Mesendoderm (in vitro differentiated cells): Measurements from ENCODE around the gene DOK6.

ENCODE experiments used
- DNase-seq: peaks from one replicate; pipeline ENCODE4 v3.0.0; 2013
- H2AK5ac ChIP-seq: 2 replicates; pipeline ENCODE4 v1.6.1; 2013; ENCODE audit warnings: low read length, inconsistent platforms
- H2BK120ac ChIP-seq: 2 replicates; pipeline ENCODE4 v1.6.1; 2013; ENCODE audit warnings: low read depth, mild to moderate bottlenecking, low read length, moderate library complexity, mixed read lengths
- H2BK15ac ChIP-seq: replicated peaks from 2 replicates; pipeline ENCODE4 v1.6.1; 2013; ENCODE audit warnings: low read depth, mild to moderate bottlenecking, moderate library complexity
- H2BK5ac ChIP-seq: 2 replicates; pipeline ENCODE4 v1.6.1; 2013; ENCODE audit warnings: low read length, inconsistent platforms
- H3K18ac ChIP-seq: 2 replicates; pipeline ENCODE4 v1.6.1; 2013; ENCODE audit warnings: mild to moderate bottlenecking, low read length, mixed read lengths
- H3K23ac ChIP-seq: one replicate; pipeline ENCODE4 v1.6.1; 2013; ENCODE audit warnings: low read length
- H3K27ac ChIP-seq: 2 replicates; pipeline ENCODE4 v1.5.1; 2013; ENCODE audit warnings: low read depth, mild to moderate bottlenecking, inconsistent platforms, low read length, moderate library complexity
- H3K27me3 ChIP-seq: 2 replicates; pipeline ENCODE4 v1.6.1; 2013; ENCODE audit warnings: low read length, control low read depth, mild to moderate bottlenecking, inconsistent platforms; ENCODE audit not compliant: insufficient read depth, poor library complexity
- H3K36me3 ChIP-seq: 2 replicates; pipeline ENCODE4 v1.6.1; 2013; ENCODE audit warnings: low read length, inconsistent platforms; ENCODE audit not compliant: control insufficient read depth, insufficient read depth
- H3K4ac ChIP-seq: one replicate; pipeline ENCODE4 v1.6.1; 2013; ENCODE audit warnings: low read depth, mild to moderate bottlenecking, low read length, moderate library complexity
- H3K4me1 ChIP-seq: 2 replicates; pipeline ENCODE4 v1.6.1; 2013; ENCODE audit warnings: low read depth, low read length, inconsistent platforms; ENCODE audit not compliant: control insufficient read depth
- H3K4me2 ChIP-seq: 2 replicates; pipeline ENCODE4 v1.6.1; 2013; ENCODE audit warnings: low read length
- H3K4me3 ChIP-seq: 2 replicates; pipeline ENCODE4 v1.5.1; 2013; ENCODE audit warnings: mild to moderate bottlenecking, low read length
- H3K56ac ChIP-seq: one replicate; pipeline ENCODE4 v1.6.1; 2013; ENCODE audit warnings: low read length
- H3K79me1 ChIP-seq: 2 replicates; pipeline ENCODE4 v1.6.1; 2013; ENCODE audit warnings: low read length, inconsistent platforms
- H3K79me2 ChIP-seq: 2 replicates; pipeline ENCODE4 v1.6.1; 2013; ENCODE audit warnings: mild to moderate bottlenecking, low read length; ENCODE audit not compliant: control insufficient read depth, insufficient read depth
- H3K9ac ChIP-seq: 2 replicates; pipeline ENCODE4 v1.6.1; 2013; ENCODE audit warnings: low read length, inconsistent platforms
- H4K5ac ChIP-seq: one replicate; pipeline ENCODE4 v1.6.1; 2013; ENCODE audit warnings: low read length
- H4K8ac ChIP-seq: one replicate; pipeline ENCODE4 v1.6.1; 2013; ENCODE audit warnings: low read depth, mild to moderate bottlenecking, control low read depth, low read length, moderate library complexity
- WGBS: extraction: QIAGEN DNeasy Blood & Tissue Kit; methylation state at CpG from one replicate; pipeline ENCODE4 v1.1.7; 2013; ENCODE audit warnings: low lambda C conversion rate, missing lambda C conversion rate; ENCODE audit not compliant: insufficient coverage; ENCODE audit errors: extremely low coverage; 5-methylcytosine and 5-hydroxymethylcytosine counted together

DOK6 gene

GRCh38 chr18:69636529-69637301, 236.0 kb downstream of the DOK6 start:
- H2AK5ac ChIP-seq = no peak overlapping the region
- DNase-seq = peak; percentile 49
- H3K4ac ChIP-seq = no peak overlapping the region
- no peaks in the 10 kb centered on the region for H3K27me3 ChIP-seq
- no CpG with 5 or more reads among the region's 6 CpGs for WGBS
- H3K9ac ChIP-seq = no peak overlapping the region
- H3K36me3 ChIP-seq = no peaks in the 10 kb centered on the region
- no peak overlapping the region for H3K4me2 ChIP-seq
- H4K8ac ChIP-seq = no peak overlapping the region
- H2BK120ac ChIP-seq = no peak overlapping the region
- no peak overlapping the region for H3K4me3 ChIP-seq
- H3K18ac ChIP-seq = no peak overlapping the region
- no peak overlapping the region for H3K23ac ChIP-seq
- H3K79me2 ChIP-seq = no peaks in the 10 kb centered on the region
- no peaks in the 10 kb centered on the region for H3K4me1 ChIP-seq
- no peak overlapping the region for H2BK15ac ChIP-seq
- no peak overlapping the region for H3K56ac ChIP-seq
- no peak overlapping the region for H4K5ac ChIP-seq
- no peaks in the 10 kb centered on the region for H3K79me1 ChIP-seq
- no peak overlapping the region for H3K27ac ChIP-seq
- H2BK5ac ChIP-seq = no peak overlapping the region

- Histone ChIP-seq H2BK120ac (no peak overlapping the region), H3K27ac (no peak overlapping the region), H3K4me3 (no peak overlapping the region), H3K4me2 (no peak overlapping the region), H3K79me2 (no peaks in the 10 kb centered on the region), H3K18ac (no peak overlapping the region), H3K4ac (no peak overlapping the region), H4K8ac (no peak overlapping the region), H2AK5ac (no peak overlapping the region), H3K56ac (no peak overlapping the region), H3K79me1 (no peaks in the 10 kb centered on the region), H3K36me3 (no peaks in the 10 kb centered on the region), H3K4me1 (no peaks in the 10 kb centered on the region), H3K9ac (no peak overlapping the region), H2BK5ac (no peak overlapping the region), H3K23ac (no peak overlapping the region), H4K5ac (no peak overlapping the region), H2BK15ac (no peak overlapping the region), H3K27me3 (no peaks in the 10 kb centered on the region)
- WGBS = no CpG with 5 or more reads among the region's 1 CpG
- no peak for DNase-seq
Measured at GRCh38 chr18:69638056-69638455, 237.4 kb downstream of the DOK6 start.

GRCh38 chr18:69647702-69648101, 247.0 kb downstream of the DOK6 start:
- Histone ChIP-seq H3K4me3 (no peak overlapping the region), H2AK5ac (no peak overlapping the region), H3K56ac (no peak overlapping the region), H3K79me2 (no peaks in the 10 kb centered on the region), H3K4me1 (no peaks in the 10 kb centered on the region), H3K23ac (no peak overlapping the region), H3K27ac (no peak overlapping the region), H3K9ac (no peak overlapping the region), H4K5ac (no peak overlapping the region), H2BK120ac (no peak overlapping the region), H3K79me1 (no peaks in the 10 kb centered on the region), H4K8ac (no peak overlapping the region), H2BK15ac (no peak overlapping the region), H3K4me2 (no peak overlapping the region), H2BK5ac (no peak overlapping the region), H3K27me3 (no peaks in the 10 kb centered on the region), H3K36me3 (no peaks in the 10 kb centered on the region), H3K4ac (no peak overlapping the region), H3K18ac (no peak overlapping the region)
- no CpG with 5 or more reads among the region's 3 CpGs for WGBS
- DNase-seq = no peak

GRCh38 chr18:69648486-69648885, 247.8 kb downstream of the DOK6 start:
- no peak overlapping the region for H3K23ac ChIP-seq
- no peak overlapping the region for H3K56ac ChIP-seq
- H2BK15ac ChIP-seq = no peak overlapping the region

GRCh38 chr18:69649684-69650083, 249.0 kb downstream of the DOK6 start:
- no peak overlapping the region for H2AK5ac ChIP-seq
- H3K4ac ChIP-seq = no peak overlapping the region
- H2BK5ac ChIP-seq = no peak overlapping the region
- H3K27me3 ChIP-seq = no peaks in the 10 kb centered on the region
- no peaks in the 10 kb centered on the region for H3K36me3 ChIP-seq
- H3K56ac ChIP-seq = no peak overlapping the region
- H3K4me2 ChIP-seq = no peak overlapping the region
- no peak overlapping the region for H3K23ac ChIP-seq
- H2BK120ac ChIP-seq = no peak overlapping the region
- no peak overlapping the region for H3K4me3 ChIP-seq
- no CpG with 5 or more reads among the region's 2 CpGs for WGBS
- no peak overlapping the region for H3K27ac ChIP-seq
- DNase-seq = no peak
- no peak overlapping the region for H2BK15ac ChIP-seq
- no peaks in the 10 kb centered on the region for H3K79me2 ChIP-seq
- no peak overlapping the region for H3K18ac ChIP-seq
- no peaks in the 10 kb centered on the region for H3K79me1 ChIP-seq
- no peaks in the 10 kb centered on the region for H3K4me1 ChIP-seq
- H4K8ac ChIP-seq = no peak overlapping the region
- no peak overlapping the region for H4K5ac ChIP-seq
- H3K9ac ChIP-seq = no peak overlapping the region

More at GRCh38 chr18:69648486-69648885, 247.8 kb downstream of the DOK6 start:
- H3K4me3 ChIP-seq = no peak overlapping the region
- no peaks in the 10 kb centered on the region for H3K27me3 ChIP-seq
- H3K79me1 ChIP-seq = no peaks in the 10 kb centered on the region
- no peak overlapping the region for H2BK5ac ChIP-seq
- H4K5ac ChIP-seq = no peak overlapping the region
- no peak overlapping the region for H4K8ac ChIP-seq
- no peak overlapping the region for H3K9ac ChIP-seq
- H2AK5ac ChIP-seq = no peak overlapping the region
- no peak for DNase-seq
- H2BK120ac ChIP-seq = no peak overlapping the region
- no CpG with 5 or more reads among the region's 3 CpGs for WGBS
- H3K18ac ChIP-seq = no peak overlapping the region
- no peaks in the 10 kb centered on the region for H3K79me2 ChIP-seq
- no peak overlapping the region for H3K27ac ChIP-seq
- H3K36me3 ChIP-seq = no peaks in the 10 kb centered on the region
- no peak overlapping the region for H3K4me2 ChIP-seq
- no peak overlapping the region for H3K4ac ChIP-seq
- H3K4me1 ChIP-seq = no peaks in the 10 kb centered on the region

GRCh38 chr18:69651243-69651642, 250.6 kb downstream of the DOK6 start:
- H3K23ac ChIP-seq = no peak overlapping the region
- no peak overlapping the region for H3K4me3 ChIP-seq
- no peak overlapping the region for H3K18ac ChIP-seq
- no CpG with 5 or more reads among the region's 5 CpGs for WGBS
- no peak overlapping the region for H2BK15ac ChIP-seq
- H3K4me2 ChIP-seq = no peak overlapping the region
- no peaks in the 10 kb centered on the region for H3K4me1 ChIP-seq
- H3K79me2 ChIP-seq = no peaks in the 10 kb centered on the region
- no peaks in the 10 kb centered on the region for H3K27me3 ChIP-seq
- no peak for DNase-seq
- no peak overlapping the region for H2AK5ac ChIP-seq
- H3K56ac ChIP-seq = no peak overlapping the region
- no peak overlapping the region for H2BK120ac ChIP-seq
- H4K8ac ChIP-seq = no peak overlapping the region
- H3K27ac ChIP-seq = no peak overlapping the region
- H3K4ac ChIP-seq = no peak overlapping the region
- H4K5ac ChIP-seq = no peak overlapping the region
- H2BK5ac ChIP-seq = no peak overlapping the region
- H3K9ac ChIP-seq = no peak overlapping the region
- no peaks in the 10 kb centered on the region for H3K79me1 ChIP-seq
- no peaks in the 10 kb centered on the region for H3K36me3 ChIP-seq
